HL-60 (cell line): ENCODE measurements around the gene ATP13A3.

Experiments used
- DNase-seq, 2 experiments: peaks; one replicate each; pipeline ENCODE4 v3.0.0-alpha.2; 2010 to 2020; ENCODE audit warnings: low read depth in 1 of 2, low spot score in 1 of 2
- H3K27ac ChIP-seq: fragments of 250-450 bp; sonication (Bioruptor Pico); replicated peaks from 2 replicates; pipeline ENCODE4 v1.5.1; 2020; ENCODE audit warnings: mild to moderate bottlenecking, moderate library complexity
- H3K27me3 ChIP-seq: fragments of 250-450 bp; sonication (Bioruptor Pico); 2 replicates; pipeline ENCODE4 v1.5.1; 2021; ENCODE audit warnings: mild to moderate bottlenecking, moderate library complexity; ENCODE audit not compliant: insufficient read depth, poor library complexity, severe bottlenecking
- H3K4me3 ChIP-seq: replicated peaks from 2 replicates; pipeline ENCODE4 v1.5.1; 2011; ENCODE audit warnings: mild to moderate bottlenecking, control low read depth, low read length; ENCODE audit not compliant: insufficient read depth
- GABPA ChIP-seq: IDR thresholded peaks from 2 replicates; pipeline ENCODE4 v1.6.1; 2012; ENCODE audit warnings: low read depth
- POLR2AphosphoS5 ChIP-seq: IDR thresholded peaks from 2 replicates; pipeline ENCODE4 v1.6.1; 2012; ENCODE audit warnings: low read depth
- SPI1 ChIP-seq: IDR thresholded peaks from 2 replicates; pipeline ENCODE4 v1.6.1; 2012; ENCODE audit warnings: low read depth, mild to moderate bottlenecking, borderline replicate concordance
- TF ChIP-seq, protein P1 (sequence below): IDR thresholded peaks from one replicate; pipeline ENCODE4 v1.5.1; 2011; ENCODE audit warnings: low read length, control low read depth, inconsistent platforms; ENCODE audit not compliant: insufficient read depth
- TF ChIP-seq, protein P2 (sequence below): IDR thresholded peaks from 2 replicates; pipeline ENCODE4 v1.6.1; 2012; ENCODE audit warnings: low read depth; ENCODE audit not compliant: insufficient replicate concordance

ATP13A3 gene

DNA sequence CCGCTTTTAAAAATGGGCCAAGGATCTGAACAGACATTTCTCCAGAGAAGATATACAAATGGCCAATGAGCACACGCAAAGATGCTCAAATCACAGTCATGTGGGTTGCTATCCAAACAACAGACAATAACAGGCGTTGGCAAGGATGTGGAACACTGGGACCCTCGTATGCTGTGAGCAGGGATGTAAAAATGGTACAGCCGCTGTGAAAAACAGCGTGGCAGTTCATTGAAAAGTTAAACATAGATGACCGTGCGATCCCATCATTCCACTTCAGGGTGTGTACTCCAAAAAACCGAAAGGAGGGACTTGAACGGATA is 110.6 kb downstream of the ATP13A3 start:
- Histone ChIP-seq H3K27ac (no peak overlapping the region), H3K27me3 (peaks cover 17% of the 10 kb centered on the region), H3K4me3 (no peak overlapping the region)
- TF ChIP-seq GABPA (no peak), SPI1 (no peak), POLR2AphosphoS5 (no peak)
- TF ChIP-seq, protein P1, sequence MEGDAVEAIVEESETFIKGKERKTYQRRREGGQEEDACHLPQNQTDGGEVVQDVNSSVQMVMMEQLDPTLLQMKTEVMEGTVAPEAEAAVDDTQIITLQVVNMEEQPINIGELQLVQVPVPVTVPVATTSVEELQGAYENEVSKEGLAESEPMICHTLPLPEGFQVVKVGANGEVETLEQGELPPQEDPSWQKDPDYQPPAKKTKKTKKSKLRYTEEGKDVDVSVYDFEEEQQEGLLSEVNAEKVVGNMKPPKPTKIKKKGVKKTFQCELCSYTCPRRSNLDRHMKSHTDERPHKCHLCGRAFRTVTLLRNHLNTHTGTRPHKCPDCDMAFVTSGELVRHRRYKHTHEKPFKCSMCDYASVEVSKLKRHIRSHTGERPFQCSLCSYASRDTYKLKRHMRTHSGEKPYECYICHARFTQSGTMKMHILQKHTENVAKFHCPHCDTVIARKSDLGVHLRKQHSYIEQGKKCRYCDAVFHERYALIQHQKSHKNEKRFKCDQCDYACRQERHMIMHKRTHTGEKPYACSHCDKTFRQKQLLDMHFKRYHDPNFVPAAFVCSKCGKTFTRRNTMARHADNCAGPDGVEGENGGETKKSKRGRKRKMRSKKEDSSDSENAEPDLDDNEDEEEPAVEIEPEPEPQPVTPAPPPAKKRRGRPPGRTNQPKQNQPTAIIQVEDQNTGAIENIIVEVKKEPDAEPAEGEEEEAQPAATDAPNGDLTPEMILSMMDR, result no peak
- TF ChIP-seq, protein P2, sequence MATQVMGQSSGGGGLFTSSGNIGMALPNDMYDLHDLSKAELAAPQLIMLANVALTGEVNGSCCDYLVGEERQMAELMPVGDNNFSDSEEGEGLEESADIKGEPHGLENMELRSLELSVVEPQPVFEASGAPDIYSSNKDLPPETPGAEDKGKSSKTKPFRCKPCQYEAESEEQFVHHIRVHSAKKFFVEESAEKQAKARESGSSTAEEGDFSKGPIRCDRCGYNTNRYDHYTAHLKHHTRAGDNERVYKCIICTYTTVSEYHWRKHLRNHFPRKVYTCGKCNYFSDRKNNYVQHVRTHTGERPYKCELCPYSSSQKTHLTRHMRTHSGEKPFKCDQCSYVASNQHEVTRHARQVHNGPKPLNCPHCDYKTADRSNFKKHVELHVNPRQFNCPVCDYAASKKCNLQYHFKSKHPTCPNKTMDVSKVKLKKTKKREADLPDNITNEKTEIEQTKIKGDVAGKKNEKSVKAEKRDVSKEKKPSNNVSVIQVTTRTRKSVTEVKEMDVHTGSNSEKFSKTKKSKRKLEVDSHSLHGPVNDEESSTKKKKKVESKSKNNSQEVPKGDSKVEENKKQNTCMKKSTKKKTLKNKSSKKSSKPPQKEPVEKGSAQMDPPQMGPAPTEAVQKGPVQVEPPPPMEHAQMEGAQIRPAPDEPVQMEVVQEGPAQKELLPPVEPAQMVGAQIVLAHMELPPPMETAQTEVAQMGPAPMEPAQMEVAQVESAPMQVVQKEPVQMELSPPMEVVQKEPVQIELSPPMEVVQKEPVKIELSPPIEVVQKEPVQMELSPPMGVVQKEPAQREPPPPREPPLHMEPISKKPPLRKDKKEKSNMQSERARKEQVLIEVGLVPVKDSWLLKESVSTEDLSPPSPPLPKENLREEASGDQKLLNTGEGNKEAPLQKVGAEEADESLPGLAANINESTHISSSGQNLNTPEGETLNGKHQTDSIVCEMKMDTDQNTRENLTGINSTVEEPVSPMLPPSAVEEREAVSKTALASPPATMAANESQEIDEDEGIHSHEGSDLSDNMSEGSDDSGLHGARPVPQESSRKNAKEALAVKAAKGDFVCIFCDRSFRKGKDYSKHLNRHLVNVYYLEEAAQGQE, result no peak
- no peak for DNase-seq

DNA sequence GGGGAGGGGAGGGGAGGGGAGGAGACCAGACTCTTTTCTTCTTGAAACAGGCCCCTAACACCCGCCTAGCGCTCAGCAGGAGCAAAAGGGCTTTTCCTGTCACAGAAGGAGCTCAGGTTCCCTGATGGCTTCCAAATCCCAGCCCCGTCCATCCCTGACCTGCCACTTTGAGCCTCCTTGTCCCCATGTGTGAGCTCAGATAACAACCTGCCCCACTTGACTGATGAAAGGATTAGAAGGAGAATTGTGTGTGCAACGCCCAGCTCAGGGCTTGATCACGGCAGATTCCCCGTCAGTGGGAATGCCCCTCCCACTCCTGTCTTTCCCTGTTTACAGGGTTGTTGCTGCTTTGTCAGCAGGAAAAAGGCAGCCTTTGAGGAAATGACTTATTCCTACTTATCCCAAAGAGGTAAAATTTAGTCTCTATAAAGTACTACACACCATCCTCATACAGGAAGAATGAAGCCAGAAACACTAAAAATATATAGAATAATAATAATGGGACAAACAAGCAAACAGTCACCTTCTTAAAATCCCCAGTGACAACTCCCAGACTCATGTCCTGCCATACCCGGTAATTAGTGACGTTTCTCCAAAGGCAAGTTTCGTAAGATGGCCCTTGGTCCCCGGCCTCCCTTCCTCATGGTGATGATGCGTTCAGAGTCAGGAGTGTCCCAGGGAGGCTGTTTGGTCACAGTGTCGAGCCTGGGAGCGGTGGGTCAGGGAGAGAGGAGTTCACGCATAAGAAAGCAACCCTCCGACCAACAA is 111.1 kb downstream of the ATP13A3 start:
- DNase-seq, result no peak
- Histone ChIP-seq H3K27ac (no peak overlapping the region), H3K4me3 (no peak overlapping the region), H3K27me3 (peaks cover 19% of the 10 kb centered on the region)
- TF ChIP-seq GABPA (no peak), POLR2AphosphoS5 (no peak), SPI1 (no peak)
- TF ChIP-seq, protein P1, result no peak
- TF ChIP-seq, protein P2, result no peak

DNA sequence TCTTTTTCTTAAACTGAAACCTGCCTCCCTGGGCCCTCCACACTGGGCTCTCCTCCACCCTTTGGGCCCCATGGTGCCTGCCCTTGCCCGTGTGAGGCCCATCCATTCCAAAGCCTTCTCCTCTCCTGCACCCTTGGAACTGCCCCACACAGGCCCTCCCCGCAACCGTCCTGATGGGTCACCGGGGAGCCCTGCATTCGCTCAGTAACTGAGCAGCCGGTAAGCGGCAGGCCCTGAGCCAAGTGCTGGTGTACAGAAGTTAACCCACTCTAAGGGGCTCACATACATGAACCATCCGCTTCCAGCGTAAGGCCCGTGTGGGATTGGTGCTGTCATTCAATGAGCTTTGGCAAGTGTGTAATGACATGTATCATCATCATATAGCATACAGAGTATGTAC is 111.9 kb downstream of the ATP13A3 start:
- H3K27me3 ChIP-seq, result peaks cover 18% of the 10 kb centered on the region
- TF ChIP-seq SPI1, result no peak
- TF ChIP-seq, protein P1, result no peak
- TF ChIP-seq, protein P2, result no peak
- TF ChIP-seq POLR2AphosphoS5, result no peak
- no peak for DNase-seq
- H3K27ac ChIP-seq, result no peak overlapping the region
- no peak overlapping the region for H3K4me3 ChIP-seq
